Measurements from ENCODE around the gene PCMT1.
"Not testable (repeated sequence)": the region's sequence is repeated elsewhere in the genome, so short reads cannot be mapped to it uniquely, and the experiment has no call there.

Gene PCMT1

DNA sequence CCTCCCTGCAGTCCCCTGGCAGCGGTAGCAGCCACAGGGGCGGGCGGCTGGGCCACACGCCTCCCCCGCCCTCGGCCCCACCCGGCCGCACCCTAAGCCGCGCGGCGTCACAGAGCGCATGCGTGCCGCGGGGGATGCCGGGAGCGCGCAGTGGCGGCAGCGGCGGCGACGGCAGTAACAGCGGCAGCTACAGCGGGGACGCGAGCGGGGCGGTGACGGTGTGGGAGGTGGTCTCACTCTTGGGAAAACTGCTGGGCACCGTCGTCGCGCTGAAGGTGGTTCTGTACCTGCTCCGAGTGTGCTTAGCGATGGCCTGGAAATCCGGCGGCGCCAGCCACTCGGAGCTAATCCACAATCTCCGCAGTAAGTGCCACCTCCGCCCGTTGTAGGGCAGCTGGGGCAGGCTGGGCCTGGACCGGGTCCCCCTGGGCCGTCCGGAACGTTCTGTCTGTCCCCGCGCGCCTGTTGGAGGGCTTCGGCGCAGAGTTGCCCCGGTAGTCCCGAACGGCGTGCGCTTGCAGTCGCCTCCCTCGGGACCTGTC, at the start of gene PCMT1:
Gene PCMT1, plus strand, starts transcription at position 148 of the 542 bp plus-strand sequence. Its CDS starts 161 bp downstream, at position 309.
- peak; percentile 79 for DNase-seq

DNA sequence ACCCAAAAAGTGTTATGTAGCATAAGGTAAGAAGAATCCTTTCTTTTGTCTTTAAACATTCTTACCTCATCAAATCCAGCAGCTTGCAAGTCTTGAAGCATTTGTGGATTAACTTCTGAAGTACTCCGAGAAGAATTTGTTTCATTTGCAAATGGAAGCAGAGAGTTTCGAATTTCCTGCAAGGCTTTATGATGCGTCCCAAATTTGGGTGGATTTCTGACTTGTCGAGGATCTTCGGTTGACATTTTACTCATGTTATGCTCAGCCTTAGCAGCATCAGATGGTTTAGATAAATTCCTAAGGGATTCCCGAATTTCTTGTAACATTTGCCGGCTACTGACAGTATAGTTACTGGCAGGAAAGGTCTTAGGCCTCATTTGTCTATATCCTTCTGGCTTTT, 47.8 kb upstream of the PCMT1 start:
- DNase-seq: no peak

DNA sequence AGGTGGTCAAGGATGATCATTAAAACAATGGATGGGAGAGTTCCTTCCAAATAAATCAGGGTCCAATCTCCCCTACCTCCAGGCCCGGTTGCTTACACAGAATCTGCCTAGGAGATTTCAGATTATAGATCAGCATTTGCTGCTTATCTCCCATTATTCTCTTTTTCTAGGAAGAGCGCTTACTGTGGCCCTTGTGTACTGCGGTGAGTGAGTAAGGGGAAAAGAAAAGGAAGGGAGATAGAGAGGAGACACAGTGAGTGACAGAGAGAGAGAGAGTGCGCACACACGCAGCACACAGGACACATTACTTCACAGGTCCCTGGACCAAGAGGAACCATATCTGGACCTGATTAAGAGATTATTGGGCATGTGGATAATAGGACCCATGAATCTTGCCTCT, 37.8 kb upstream of the PCMT1 start:
- no peak for DNase-seq

DNA sequence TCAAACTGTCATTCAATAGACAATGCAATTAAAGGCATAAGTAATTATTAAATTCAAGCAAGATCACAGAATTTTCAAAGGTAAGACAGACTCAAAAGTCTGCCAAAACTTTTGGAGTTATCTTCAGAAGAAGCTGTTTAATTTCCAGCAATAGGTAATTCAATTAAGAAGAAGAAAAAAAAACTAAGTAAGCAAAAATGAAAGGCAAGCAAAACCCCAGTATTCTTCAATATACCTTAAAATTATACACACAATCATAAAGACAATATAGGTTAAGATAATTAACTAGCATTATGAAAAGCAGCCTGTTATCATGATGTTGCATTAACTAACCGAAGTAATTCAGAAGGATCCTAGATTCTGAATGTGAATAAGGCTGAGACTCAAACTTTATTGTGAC, 35.1 kb upstream of the PCMT1 start:
- DNase-seq: no peak

DNA sequence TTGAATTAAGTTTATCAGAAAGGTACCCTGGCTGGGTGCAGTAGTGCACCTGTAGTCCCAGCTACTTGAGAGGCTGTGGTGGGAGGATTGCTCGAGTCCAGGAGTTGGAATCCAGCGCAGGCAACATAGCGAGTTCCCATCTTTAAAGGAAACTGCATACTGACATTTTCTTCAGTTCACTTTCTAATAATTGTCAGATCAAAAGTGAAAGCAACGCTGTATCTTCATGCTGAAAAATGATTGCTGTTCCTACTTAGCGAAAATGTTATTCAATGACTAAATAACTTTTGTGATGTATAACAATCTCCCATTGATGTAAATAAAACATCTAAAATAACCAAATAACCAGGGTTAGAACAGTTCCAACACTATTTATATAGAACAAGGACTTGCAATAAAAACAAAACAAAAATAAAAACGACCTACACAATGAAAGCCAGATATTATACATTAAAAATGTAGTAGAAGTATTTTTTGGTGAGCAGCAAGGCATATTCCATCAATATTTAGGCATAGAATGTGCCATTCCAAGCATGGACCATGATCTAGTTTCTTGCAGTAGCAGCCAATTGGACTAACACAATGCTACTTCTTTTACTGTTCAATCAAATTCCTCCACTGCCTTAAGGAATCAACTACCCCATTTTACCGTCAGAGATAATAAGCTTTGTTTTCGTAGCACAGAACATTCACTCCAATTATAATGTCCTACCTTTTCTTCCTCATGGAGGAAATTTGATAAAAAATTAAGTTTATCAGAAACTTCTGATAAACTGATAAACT, 33.2 kb upstream of the PCMT1 start:
- DNase-seq: no peak

DNA sequence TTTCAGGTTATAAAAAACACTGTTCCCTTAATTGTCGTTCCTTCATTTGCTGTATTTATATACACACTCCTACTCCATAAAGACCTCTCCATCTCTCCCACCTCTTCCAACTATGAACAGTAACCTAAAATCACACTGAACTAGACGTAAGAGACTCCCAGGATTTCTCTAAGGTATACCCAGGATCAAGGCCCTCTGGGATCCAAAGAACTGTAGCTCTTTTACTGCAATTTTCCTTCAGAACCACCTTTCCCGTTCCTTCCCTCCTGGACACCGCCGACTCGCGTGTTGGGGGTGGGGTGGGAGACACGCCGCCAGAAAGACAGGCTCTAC, 32.3 kb upstream of the PCMT1 start:
- DNase-seq: no peak

DNA sequence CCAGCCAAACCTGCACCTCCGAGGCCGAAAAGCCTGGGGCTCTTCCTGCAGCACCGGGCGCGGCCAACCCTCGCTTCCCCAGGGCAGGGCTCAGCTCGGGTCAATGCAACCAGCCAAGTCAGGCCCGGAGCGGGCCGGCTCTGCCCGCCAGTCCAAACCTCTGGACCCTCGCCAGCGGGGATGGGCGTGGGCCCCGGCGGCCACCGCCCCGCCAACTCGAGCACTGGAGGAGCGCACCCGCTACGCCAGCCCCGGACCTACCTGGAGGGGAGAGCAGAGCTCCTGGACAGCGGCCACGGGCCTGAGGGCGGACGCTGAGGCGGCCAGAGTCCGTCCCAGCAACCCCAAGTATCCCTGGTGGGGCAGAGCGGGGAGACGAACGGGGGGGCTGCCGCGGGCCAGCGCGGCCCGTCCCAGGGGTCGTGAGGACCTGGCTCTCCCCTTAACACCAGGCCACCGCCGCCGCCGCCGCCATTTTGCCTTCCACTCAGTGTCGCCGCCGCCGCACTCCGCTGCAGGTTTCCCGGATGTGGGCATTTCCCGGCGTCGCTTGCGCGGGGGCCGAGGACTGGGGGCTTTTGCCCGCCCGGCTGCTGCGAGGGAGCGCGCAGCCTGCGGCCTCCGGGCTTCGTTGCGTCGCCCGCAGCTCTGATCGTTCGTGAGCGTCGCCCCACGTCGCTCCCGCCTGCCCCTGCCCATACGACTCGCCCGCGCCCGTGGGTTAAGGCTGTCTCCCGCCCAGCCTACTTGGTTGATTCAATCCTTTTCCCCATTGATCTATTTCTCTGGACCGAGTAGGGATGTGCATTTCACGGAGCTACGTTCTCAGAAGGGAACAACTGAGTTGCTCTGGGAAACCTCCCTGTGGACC, 31.7 kb upstream of the PCMT1 start, which contains the start of gene LATS1:
Gene LATS1, minus strand, starts transcription at position 514 of the 871 bp plus-strand sequence. CDS start 15,975 bp downstream, outside the sequence.
- peak; percentile 75 for DNase-seq

DNA sequence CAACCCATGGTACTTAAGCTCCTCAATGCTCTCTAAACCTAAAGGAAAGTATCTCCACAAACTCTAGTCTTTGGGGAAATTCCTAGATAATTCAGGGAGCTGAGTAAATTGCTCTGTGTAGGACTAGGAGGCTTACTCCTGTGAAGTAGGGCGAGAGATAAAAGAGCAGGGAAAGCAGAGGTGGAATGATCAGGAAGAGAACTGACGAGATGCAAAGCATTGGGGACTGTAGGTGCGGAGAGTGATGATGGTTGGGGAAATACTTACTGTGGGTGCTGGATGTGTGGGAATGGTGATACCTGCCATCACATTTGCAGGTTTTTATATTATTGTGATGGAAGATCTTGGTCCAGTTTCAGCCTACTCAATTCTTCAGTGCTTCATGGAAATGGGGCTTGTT, 30.0 kb upstream of the PCMT1 start:
- no peak for DNase-seq

DNA sequence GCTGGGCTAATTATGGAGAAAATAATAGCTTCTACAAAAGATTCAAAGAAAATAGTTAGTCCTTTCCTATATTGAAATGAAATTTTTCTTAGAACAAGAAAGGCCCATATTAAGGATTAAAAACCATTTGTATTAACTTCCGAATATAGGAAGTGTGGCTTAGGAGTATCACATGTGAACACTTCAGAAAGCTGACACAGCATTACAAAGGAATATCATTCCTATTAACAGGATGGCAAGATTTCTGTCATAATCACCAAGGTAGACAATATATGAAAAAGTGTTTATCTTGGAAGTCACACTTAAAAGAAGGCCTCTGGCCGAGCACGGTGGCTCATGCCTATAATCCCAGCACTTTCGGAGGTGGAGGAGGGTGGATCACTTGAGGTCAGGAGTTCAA, 26.3 kb upstream of the PCMT1 start:
- DNase-seq: no peak

DNA sequence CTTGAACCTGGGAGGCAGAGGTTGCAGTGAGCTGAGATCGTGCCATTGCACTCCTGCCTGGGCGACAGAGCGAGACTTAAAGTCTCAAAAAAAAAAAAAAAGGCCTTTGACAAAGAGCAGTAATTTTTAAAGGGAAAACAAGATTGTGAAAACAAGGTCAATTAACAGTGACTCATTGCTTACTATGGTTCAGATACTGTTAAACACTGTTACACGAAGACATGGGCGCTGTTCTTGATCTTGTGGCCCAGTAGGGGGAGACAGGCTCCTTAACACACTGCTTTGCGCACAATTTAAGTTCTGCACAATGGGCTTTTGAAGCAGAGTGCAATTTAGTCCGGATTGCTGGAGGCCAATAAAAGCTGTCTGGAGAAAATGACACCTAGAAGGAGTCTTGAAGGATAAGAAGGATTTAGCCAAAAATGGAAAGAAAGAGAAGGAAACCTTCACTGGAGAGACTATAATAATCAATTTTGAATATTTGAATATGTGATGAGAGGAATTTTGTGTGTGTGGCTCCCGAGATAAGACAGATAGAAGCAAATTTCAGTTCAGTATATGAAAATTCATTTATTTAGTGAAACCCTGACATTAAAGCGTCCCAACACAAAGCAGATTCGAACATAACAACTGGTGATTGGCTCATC, 25.6 kb upstream of the PCMT1 start:
- DNase-seq: no peak

DNA sequence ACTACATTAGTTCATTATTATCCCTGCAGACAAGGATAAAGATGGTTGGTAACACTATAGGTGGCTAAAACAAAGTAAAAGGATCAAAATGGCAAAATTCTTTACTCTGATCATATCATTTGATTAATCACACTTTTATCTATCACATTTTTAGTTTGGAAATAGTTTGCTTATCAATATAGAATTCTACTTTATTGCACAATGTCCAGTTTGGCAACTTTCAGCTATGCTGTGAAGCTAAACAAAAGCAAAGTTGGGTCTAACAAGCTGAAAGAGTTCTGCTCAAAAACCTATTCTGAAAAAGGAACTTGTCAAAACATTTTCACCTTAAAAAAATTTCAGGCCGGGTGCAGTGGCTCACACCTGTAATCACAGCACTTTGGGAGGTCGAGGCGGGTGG, 23.8 kb upstream of the PCMT1 start:
- no peak for DNase-seq

DNA sequence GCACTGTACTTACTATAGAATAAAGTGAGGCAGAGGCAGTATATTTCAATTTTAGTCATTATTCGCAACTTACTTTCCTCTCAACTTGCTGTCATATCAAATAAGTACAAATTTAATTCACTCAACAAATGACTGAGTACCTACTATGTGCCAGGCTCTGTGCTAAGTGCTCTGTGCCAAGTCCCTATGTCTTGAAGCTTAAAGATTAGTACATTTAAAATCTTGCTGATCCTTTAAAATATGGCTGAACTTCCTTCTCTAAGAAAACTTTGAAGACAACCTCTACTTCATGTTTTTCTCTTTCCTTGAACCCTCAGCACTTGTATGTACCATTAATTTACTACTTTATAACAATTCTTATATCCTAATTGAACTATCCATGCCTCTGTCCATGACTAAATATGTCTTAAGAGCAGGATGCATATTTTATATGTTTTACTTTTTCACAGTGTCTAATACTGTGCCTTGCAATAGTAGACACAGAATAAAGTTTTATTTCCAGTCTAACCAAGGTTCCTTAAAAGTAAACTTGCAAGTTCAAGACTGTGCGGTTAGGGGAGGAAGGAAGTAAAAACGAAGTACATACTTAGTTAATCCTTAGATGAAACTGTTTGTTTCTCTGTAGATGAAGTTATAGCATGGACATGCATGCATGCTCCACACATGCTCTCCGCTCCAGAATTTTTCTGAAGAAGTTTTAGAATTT, 21.6 kb upstream of the PCMT1 start:
- no peak for DNase-seq

DNA sequence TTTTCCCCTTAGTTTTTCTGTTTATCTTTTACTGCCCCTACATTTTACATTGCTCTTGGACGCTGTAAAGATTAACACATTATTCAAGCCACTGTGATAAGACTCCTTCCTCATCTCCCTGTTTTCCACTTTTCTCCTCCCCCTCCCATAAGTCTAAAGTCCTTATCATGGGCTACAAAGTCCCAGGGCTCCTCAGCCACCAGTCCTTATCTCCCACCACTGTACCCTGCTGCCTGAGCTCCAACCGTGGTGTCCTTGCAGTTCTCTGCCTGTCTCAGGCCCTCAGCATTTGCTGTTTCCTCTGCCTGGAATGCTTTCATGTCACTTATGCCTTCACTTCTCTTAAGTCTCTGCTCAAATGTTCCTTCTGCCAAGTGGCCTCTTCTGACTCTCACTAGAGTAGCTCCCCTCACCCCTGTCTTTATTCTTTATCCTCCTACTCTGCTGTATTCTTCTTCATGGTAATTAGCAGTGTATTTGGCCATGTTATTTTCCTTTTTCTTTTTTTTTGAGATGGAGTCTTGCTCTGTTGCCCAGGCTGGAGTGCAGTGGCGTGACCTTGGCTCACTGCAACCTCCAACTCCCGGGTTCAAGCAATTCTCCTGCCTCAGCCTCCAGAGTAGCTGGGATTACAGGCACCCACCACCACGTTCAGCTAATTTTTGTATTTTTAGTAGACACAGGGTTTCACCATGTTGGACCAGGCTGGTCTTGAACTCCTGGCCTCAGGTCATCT, 20.9 kb upstream of the PCMT1 start:
- no peak for DNase-seq

DNA sequence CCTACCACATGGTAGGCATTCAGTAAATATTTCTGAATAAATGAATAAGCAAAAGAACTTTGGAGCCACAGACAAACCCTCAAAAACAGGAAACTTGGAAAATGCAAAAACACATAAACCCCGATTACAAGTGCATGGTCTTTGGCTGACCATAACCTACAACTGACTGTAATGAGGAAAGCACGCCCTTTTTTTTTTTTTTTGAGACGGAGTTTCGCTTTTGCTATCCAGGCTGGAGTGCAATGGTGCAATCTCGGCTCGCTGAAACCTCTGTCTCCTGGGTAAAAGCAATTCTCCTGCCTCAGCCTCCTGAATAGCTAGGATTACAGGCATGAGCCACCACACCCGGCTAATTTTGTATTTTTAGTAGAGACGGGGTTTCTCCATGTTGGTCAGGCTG, 19.7 kb upstream of the PCMT1 start:
- DNase-seq: no peak

DNA sequence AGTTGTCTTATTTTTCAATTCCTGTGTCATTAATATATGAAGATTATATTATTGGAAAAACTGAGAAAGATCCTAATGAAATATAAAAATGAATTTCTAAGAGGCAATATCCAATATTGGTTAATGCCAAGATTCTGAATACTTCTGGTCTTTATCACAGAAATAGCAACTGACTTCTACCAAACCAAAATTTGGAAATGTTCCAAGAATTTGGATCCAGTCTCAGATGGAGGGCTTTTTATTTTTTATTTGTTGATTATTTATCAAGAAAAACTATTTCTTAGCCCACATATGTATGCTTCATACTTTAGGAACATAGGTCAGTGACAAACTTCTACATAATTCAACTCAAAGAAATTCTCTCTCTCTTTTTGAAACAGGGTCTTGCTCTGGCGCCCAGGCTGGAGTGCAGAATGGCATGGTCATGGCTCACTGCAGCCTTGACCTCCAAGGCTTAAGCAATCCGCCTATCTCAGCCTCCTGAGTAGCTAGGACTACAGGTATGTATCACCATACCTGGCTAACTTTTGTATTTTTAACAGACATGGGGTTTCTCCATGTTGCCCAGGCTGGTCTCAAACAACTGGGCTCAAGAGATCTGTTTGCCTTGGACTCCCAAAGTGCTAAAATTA, 16.3 kb upstream of the PCMT1 start:
- DNase-seq: no peak

DNA sequence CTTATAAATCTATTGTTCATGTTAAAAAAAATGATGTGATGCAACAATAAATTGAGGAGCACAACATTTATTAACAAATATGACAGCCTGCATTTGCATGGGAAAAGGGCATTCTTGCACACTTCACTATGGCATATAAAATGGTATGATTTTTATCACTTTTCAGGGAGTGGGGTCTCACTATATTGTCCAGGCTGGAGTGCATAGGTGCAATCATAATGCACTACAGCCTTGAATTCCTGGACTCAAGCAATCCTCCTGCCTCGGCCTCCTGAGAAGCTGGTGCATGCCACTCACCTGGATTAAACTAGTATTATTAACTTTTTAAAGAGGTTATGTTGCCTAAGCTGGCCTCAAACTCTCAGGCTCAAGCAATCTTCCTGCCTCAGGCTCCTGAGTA, 14.6 kb upstream of the PCMT1 start:
- DNase-seq: no peak

DNA sequence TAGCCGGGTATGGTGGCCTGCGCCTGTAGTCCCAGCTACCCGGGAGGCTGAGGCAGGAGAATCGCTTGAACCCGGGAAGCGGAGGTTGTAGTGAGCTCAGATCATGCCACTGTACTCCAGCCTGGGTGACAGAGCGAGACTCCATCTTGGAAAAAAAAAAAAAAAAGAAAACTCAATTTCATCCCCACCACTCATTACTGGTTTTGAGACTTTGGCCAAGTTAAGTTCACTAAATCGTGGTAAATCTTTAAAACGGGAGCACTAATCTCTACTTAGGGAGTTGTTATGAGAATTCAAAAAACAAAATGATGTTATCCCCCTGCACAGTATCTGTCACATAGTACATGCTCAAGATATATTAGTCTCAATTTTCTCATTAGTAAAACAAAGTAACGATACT, 4.3 kb upstream of the PCMT1 start:
- not testable (repeated sequence) for DNase-seq

DNA sequence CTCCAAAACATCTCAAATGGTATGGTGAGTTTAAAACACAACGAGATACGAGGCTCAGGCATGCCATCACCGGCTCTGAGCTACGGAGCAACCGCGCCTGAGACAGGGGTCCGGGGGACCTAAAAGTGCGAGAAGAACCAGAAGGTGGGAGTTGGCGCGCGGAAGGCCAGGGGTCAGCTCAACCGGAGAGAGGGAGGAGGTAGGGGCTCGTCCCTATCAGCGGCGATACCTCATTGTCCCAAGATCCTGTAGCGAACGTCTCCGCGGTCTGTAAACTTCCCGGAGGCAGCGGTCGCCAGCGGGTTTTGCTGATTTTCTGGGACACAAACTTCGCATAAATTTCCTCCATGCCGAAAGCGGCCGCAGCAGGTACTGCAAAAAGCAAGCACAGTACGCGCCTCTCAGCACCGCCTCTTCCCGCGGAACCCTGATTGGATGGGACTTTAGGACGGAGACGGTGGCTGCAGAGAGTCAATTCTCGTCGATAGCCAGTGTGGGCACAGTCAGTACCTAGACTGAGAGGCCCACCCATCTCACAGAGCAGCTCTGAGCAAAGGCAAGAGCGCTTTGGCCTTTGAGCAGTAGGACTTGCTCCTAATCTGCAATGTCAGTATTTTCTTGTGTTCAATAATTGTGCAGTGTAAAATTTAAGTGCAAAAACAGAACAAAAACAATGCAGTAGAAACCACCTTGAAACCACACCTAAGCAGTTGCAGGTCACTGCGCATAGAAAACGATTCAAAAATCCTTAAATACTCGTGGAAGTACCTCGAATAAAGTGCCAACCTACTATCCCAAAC, 3.2 kb upstream of the PCMT1 start, which contains the start of gene NUP43:
Gene NUP43, minus strand, starts transcription at position 383 of the 800 bp plus-strand sequence. Its CDS starts 34 bp downstream, at position 349.
- DNase-seq: peak; percentile 93

DNA sequence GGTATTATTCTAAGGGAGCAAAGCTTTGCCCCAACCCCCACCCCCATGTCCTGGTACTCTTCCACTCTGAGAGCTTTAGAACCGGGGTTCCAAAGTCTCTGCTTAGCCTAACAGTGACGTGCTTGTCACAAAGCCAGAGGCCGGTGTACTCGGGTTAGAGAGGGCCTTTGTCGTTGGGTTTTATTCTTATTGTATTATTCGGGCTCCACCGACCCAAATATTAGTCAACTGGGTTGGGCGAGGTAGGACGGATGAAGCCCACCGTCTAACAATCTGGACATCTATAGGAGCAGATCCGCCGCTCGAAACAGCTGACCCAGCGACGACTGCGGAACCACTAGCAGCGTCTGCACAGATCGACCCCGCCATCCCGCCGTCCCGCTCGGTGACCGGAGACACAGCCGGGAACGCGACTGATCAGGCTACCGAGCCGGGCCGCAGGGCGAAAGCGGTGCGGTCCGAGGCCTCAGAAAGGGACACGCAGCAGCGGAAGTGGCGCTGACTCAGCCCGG, 403 bp upstream of the PCMT1 start:
- DNase-seq: not testable (repeated sequence)

DNA sequence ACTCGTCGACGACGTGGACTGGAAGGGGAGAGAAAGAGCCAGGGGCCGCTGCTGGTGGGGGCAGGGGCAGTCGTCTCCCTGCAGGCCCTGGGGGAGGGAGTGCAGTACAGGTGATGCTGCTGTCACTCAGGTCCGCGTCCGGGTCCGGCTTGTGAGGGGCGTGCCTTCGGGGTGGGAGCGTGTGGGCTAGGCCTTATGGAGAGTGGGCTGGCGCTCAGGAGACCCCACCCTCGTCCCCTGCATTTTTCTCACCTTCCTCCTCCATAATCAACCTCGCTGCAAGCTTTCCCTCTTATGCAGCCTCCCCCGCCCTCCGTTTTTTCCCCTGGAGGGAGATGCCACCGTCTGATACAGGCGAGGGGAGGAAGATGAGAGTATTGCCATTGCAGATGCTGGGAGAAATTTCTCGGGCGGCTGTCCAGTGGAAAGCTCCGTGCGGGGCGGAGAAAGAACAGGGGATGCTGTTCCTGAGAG, 632 bp downstream of the PCMT1 start:
- peak; percentile 48 for DNase-seq

Measured in NCI-H1092 (cell line).